A549 (cell line): ENCODE data around the gene CPTP. TPM values are rescaled to one million over a fixed set of nuclear protein-coding genes. Genes with fewer than 3 reads are reported as not detected.

Experiments
- ATAC-seq, 2 experiments: fragments of 200-7000 bp in 1 of 2; fragments of >200 bp in 1 of 2; cut with Nextera tagmentation in 1 of 2; cut with Tn5 transposase in 1 of 2; 3 replicates each; pipeline versions ENCODE4 v1.8.0 to v1.9.1; 2018 to 2020; ENCODE audit warnings: mild to moderate bottlenecking in 1 of 2, moderate library complexity in 1 of 2
- CTCF ChIA-PET: fragments of 300-600 bp; sonication (Branson Sonifier 250); formaldehyde crosslinking; extraction: SDS; loops from one replicate; lab custom pipeline; 2021; ENCODE audit warnings: antibody characterized with exemption, inconsistent platforms; lab: Yijun Ruan, JAX
- POLR2A ChIA-PET: fragments of 350-600 bp; formaldehyde crosslinking; extraction: SDS; loops from one replicate; lab custom pipeline; 2021; ENCODE audit warnings: antibody characterized with exemption, inconsistent platforms; lab: Yijun Ruan, JAX
- DNase-seq, 2 experiments: peaks; one replicate each; pipeline versions ENCODE4 v3.0.0 to v3.0.0-alpha.2; 2011 to 2016; ENCODE audit warnings: low read depth in 1 of 2, low spot score in 1 of 2
- FAIRE-seq: peaks from 2 replicates; lab custom pipeline; 2011; peaks lifted over from hg19 to GRCh38; lab: Jason Lieb, UNC
- H3K27ac ChIP-seq, 2 experiments: fragments of >200 bp; sonication (Bioruptor Twin); formaldehyde crosslinking; 3 replicates each; pipeline ENCODE4 v1.5.1; 2016 to 2017
- H3K4me1 ChIP-seq: fragments of >200 bp; sonication (Bioruptor Twin); formaldehyde crosslinking; 3 replicates; pipeline ENCODE4 v1.6.1; 2016
- H3K4me2 ChIP-seq: fragments of >200 bp; sonication (Bioruptor Twin); formaldehyde crosslinking; 3 replicates; pipeline ENCODE4 v1.6.1; 2016
- H3K4me3 ChIP-seq: fragments of >200 bp; sonication (Bioruptor Twin); formaldehyde crosslinking; 3 replicates; pipeline ENCODE4 v1.5.1; 2016
- H3K9me3 ChIP-seq: fragments of >200 bp; sonication (Bioruptor Twin); formaldehyde crosslinking; 3 replicates; pipeline ENCODE4 v1.6.1; 2016
- ATOH8 ChIP-seq: fragments of 250-450 bp; sonication (Bioruptor Pico); IDR thresholded peaks from 2 replicates; pipeline ENCODE4 v1.5.0; 2020; ENCODE audit warnings: low read depth, mild to moderate bottlenecking, moderate library complexity
- CBX8 ChIP-seq: fragments of 200-600 bp; sonication (generic); IDR thresholded peaks from 2 replicates; pipeline ENCODE4 v1.6.1; 2016
- ESRRA ChIP-seq: fragments of 150-350 bp; IDR thresholded peaks from 2 replicates; pipeline ENCODE4 v1.6.1; 2014; ENCODE audit warnings: mild to moderate bottlenecking, low read length, borderline replicate concordance
- HOXB13 ChIP-seq: fragments of 250-450 bp; sonication (Bioruptor Pico); IDR thresholded peaks from 2 replicates; pipeline ENCODE4 v1.5.0; 2020; ENCODE audit warnings: low read depth, mild to moderate bottlenecking, moderate library complexity
- MAX ChIP-seq: IDR thresholded peaks from 2 replicates; pipeline ENCODE4 v1.6.1; 2012
- NFE2L2 ChIP-seq: fragments of 150-350 bp; conservative IDR thresholded peaks from 2 replicates; pipeline ENCODE4 v1.6.1; 2014; ENCODE audit warnings: low read length
- POLR2A ChIP-seq: IDR thresholded peaks from 2 replicates; pipeline ENCODE4 v1.6.1; 2012; ENCODE audit warnings: mild to moderate bottlenecking, low read length
- RNF2 ChIP-seq: fragments of 200-600 bp; sonication (generic); IDR thresholded peaks from 2 replicates; pipeline ENCODE4 v1.6.1; 2016; ENCODE audit warnings: low read depth, mild to moderate bottlenecking, antibody characterized with exemption, moderate library complexity, borderline replicate concordance
- TFCP2L1 ChIP-seq: fragments of 250-450 bp; sonication (Bioruptor Pico); IDR thresholded peaks from 2 replicates; pipeline ENCODE4 v1.5.0; 2021; ENCODE audit warnings: mild to moderate bottlenecking
- ZNF302 ChIP-seq: fragments of 250-450 bp; sonication (Bioruptor Pico); IDR thresholded peaks from 2 replicates; pipeline ENCODE4 v1.9.0; 2021; ENCODE audit warnings: inconsistent platforms, mild to moderate bottlenecking, moderate library complexity
- ZSCAN20 ChIP-seq: fragments of 250-450 bp; sonication (Bioruptor Pico); IDR thresholded peaks from 2 replicates; pipeline ENCODE4 v1.8.0; 2022; ENCODE audit warnings: mild to moderate bottlenecking, moderate library complexity
- WGBS: methylation state at CpG from one replicate; pipeline ENCODE4 v1.1.6; 2017; ENCODE audit errors: missing lambda C conversion rate; 5-methylcytosine and 5-hydroxymethylcytosine counted together
- polyA plus RNA-seq, 4 experiments: library from polyadenylated mRNA; depleted of rRNA in 3 of 4; stranded (reverse); fragments of >200 nt; fragmentation: RNase III in 1 of 4; extraction: RNeasy Plus Mini Kit Qiagen cat#74134 plus additional on column Dnase treatment in 1 of 4; gene quantifications; 2 replicates in 3 of 4; 3 replicates in 1 of 4; pipeline ENCODE4 v1.2.3, GENCODE V29; 2011 to 2017
- TF ChIP-seq, protein P1 (sequence below): fragments of 200-600 bp; sonication (generic); IDR thresholded peaks from 2 replicates; pipeline ENCODE4 v1.6.1; 2016; ENCODE audit warnings: antibody characterized with exemption, mild to moderate bottlenecking, moderate library complexity
- TF ChIP-seq, protein P2 (sequence below): IDR thresholded peaks from 2 replicates; pipeline ENCODE4 v1.6.1; 2012
- TF ChIP-seq, protein P3 (sequence below): IDR thresholded peaks from 2 replicates; pipeline ENCODE4 v1.6.1; 2012; ENCODE audit warnings: low read depth, borderline replicate concordance

Gene CPTP
- polyA plus RNA-seq, 2 of the 4 experiments (the other 2 are of a cell fraction), result 4.3 to 11.9 TPM

- ATAC-seq (no peak), FAIRE-seq (no peak)
- Histone ChIP-seq H3K4me1 (peaks cover 50% of the 10 kb centered on the region), H3K9me3 (no peaks in the 10 kb centered on the region), H3K27ac (peak overlapping the region; percentile 99 to 100), H3K4me3 (peak overlapping the region; percentile 87), H3K4me2 (peak overlapping the region; percentile 97)
- POLR2A ChIA-PET, result no interaction called here
- CTCF ChIA-PET, result interaction anchor here (1.1 to 7.2 kb wide), 10 partner anchors 11 to 159 kb away, joined by 3 to 73 read pairs (median 6); partner anchors contain the start of genes AURKAIP1 and TAS1R3
- WGBS, result 67% methylated on average over 8 of the region's 10 CpGs
- TF ChIP-seq CBX8, result no peak
- TF ChIP-seq TFCP2L1 (CRISPR knock-in tag), result no peak
- TF ChIP-seq, protein P1, sequence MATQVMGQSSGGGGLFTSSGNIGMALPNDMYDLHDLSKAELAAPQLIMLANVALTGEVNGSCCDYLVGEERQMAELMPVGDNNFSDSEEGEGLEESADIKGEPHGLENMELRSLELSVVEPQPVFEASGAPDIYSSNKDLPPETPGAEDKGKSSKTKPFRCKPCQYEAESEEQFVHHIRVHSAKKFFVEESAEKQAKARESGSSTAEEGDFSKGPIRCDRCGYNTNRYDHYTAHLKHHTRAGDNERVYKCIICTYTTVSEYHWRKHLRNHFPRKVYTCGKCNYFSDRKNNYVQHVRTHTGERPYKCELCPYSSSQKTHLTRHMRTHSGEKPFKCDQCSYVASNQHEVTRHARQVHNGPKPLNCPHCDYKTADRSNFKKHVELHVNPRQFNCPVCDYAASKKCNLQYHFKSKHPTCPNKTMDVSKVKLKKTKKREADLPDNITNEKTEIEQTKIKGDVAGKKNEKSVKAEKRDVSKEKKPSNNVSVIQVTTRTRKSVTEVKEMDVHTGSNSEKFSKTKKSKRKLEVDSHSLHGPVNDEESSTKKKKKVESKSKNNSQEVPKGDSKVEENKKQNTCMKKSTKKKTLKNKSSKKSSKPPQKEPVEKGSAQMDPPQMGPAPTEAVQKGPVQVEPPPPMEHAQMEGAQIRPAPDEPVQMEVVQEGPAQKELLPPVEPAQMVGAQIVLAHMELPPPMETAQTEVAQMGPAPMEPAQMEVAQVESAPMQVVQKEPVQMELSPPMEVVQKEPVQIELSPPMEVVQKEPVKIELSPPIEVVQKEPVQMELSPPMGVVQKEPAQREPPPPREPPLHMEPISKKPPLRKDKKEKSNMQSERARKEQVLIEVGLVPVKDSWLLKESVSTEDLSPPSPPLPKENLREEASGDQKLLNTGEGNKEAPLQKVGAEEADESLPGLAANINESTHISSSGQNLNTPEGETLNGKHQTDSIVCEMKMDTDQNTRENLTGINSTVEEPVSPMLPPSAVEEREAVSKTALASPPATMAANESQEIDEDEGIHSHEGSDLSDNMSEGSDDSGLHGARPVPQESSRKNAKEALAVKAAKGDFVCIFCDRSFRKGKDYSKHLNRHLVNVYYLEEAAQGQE, result no peak
- no peak for TF ChIP-seq ZSCAN20 (CRISPR knock-in tag)
- no peak for TF ChIP-seq POLR2A
- TF ChIP-seq ATOH8 (CRISPR knock-in tag), result no peak
- TF ChIP-seq ZNF302 (CRISPR knock-in tag), result no peak
- TF ChIP-seq, protein P2, sequence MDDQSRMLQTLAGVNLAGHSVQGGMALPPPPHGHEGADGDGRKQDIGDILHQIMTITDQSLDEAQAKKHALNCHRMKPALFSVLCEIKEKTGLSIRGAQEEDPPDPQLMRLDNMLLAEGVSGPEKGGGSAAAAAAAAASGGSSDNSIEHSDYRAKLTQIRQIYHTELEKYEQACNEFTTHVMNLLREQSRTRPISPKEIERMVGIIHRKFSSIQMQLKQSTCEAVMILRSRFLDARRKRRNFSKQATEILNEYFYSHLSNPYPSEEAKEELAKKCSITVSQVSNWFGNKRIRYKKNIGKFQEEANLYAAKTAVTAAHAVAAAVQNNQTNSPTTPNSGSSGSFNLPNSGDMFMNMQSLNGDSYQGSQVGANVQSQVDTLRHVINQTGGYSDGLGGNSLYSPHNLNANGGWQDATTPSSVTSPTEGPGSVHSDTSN, result no peak
- no peak for TF ChIP-seq RNF2
- TF ChIP-seq HOXB13, result no peak
- no peak for TF ChIP-seq NFE2L2
- TF ChIP-seq ESRRA, result no peak
- TF ChIP-seq, all 56 proteins: peak for 0
- DNase-seq, result no peak
These were observed 22.5 kb downstream of the CPTP start for GRCh38 chr1:1347026-1347595.

DNA sequence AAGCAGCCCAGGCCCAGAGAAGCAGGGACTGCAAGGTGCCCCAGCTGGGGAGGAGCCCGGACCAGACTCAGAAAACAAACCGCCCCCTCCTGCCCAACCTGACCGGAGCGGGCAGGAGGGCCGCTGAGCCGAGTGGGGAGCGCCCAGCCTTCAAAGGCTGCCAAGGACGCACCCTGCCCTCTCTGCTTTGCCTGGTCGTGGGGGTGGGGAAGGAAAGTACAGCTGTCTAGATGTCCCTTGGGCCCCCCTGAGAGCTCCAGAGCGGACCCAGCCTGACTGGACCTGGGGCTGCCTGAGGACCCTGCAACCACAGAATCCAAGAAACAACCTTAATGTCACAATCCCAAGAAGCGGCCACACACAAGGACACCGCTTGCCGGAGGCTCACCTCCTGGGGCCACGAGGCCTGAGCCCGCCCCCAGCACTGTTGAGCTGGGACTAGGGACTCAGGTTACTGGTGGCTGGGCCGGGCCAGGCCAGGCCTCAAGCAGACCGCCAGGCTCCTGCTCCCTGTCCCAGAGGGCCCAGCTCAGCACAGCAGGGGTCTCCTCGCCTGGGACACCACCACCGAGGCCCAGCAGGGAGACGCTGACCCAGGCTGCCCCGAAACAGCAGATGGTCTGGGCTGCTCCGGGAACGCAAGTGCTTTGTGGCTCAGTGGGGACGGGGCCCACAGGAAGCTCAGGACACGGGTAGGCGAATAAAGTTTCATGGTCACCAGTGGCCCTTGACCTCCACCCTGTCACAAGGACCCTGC lies 23.2 kb downstream of the CPTP start:
- peak overlapping the region; percentile 97 for H3K4me2 ChIP-seq
- H3K9me3 ChIP-seq, result no peaks in the 10 kb centered on the region
- peak; percentile 3 to 28; a peak in 3 of 6 replicates for ATAC-seq
- no peak for FAIRE-seq
- POLR2A ChIA-PET, result interaction anchor here (0.8 kb wide), 1 partner anchor 27 kb away, joined by 3 read pairs; the partner anchor contains the start of gene AURKAIP1
- H3K4me3 ChIP-seq, result peak overlapping the region; percentile 87
- DNase-seq, result peak in 1 of 2 experiments; percentile 55
- CTCF ChIA-PET, result interaction anchor here (0.7 to 7.2 kb wide), 12 partner anchors 12 to 158 kb away, joined by 3 to 73 read pairs (median 4); partner anchors contain the start of genes AURKAIP1 and TAS1R3
- peak; percentile 64; the same call in 1 of the 2 replicates for TF ChIP-seq MAX
- TF ChIP-seq, protein P3, sequence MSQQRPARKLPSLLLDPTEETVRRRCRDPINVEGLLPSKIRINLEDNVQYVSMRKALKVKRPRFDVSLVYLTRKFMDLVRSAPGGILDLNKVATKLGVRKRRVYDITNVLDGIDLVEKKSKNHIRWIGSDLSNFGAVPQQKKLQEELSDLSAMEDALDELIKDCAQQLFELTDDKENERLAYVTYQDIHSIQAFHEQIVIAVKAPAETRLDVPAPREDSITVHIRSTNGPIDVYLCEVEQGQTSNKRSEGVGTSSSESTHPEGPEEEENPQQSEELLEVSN, result no peak
- peak overlapping the region; percentile 99 to 100 for H3K27ac ChIP-seq
- 0% methylated on average over 5 of the region's 26 CpGs for WGBS
- H3K4me1 ChIP-seq, result peaks cover 50% of the 10 kb centered on the region
